B cell (primary cell): ENCODE results near the gene CA11. TPM values are rescaled to one million over a fixed set of nuclear protein-coding genes. Genes with fewer than 3 reads are reported as not detected.
A peak's percentile ranks its signal among the peaks of the same experiment; 100 is the strongest.
"Not testable (repeated sequence)": the region's sequence is repeated elsewhere in the genome, so short reads cannot be mapped to it uniquely, and the experiment has no call there.

Experiments
- ATAC-seq: fragments of 200-7000 bp; cut with Tn5 transposase; one replicate; pipeline ENCODE4 v1.10.0; 2021; ENCODE audit warnings: low read depth, mild to moderate bottlenecking, moderate number of reproducible peaks, moderate library complexity
- CTCF ChIA-PET: fragments of 350-600 bp; sonication (Branson Sonifier 250); formaldehyde crosslinking; loops from one replicate; lab custom pipeline; 2021; ENCODE audit warnings: antibody characterized with exemption, inconsistent platforms; lab: Charles Lee
- POLR2A ChIA-PET: fragments of 350-600 bp; sonication (Branson Sonifier 250); formaldehyde crosslinking; loops from one replicate; lab custom pipeline; 2021; ENCODE audit warnings: antibody characterized with exemption; lab: Charles Lee
- DNase-seq: peaks from one replicate; pipeline ENCODE4 v3.0.0; 2013
- H2AFZ ChIP-seq: 2 replicates; pipeline ENCODE4 v1.6.1; 2012; ENCODE audit warnings: mild to moderate bottlenecking, low read depth, low read length; ENCODE audit not compliant: insufficient read depth, poor library complexity, severe bottlenecking
- H3K27ac ChIP-seq, 2 donors: 1 replicate in 1 of 2; 2 replicates in 1 of 2; pipeline ENCODE4 v1.5.1; 2012 to 2013; ENCODE audit warnings: low read length in 2 of 2, mild to moderate bottlenecking in 2 of 2, moderate library complexity in 1 of 2
- H3K27me3 ChIP-seq, 4 experiments: fragments of 200-600 bp in 1 of 4; sonication (generic) in 1 of 4; replicated peaks in 1 of 4; 1 replicate in 2 of 4; 2 replicates in 2 of 4; pipeline versions ENCODE4 v1.6.1 to v1.7.0; 2013 to 2016; ENCODE audit warnings: low read length in 3 of 4, mild to moderate bottlenecking in 2 of 4, mixed read lengths in 1 of 4, moderate library complexity in 1 of 4; ENCODE audit not compliant: insufficient read depth in 4 of 4, control insufficient read depth in 3 of 4; ENCODE audit errors: control extremely low read depth in 1 of 4
- H3K36me3 ChIP-seq, 2 experiments: replicated peaks in 1 of 2; 1 replicate in 1 of 2; 2 replicates in 1 of 2; pipeline versions ENCODE4 v1.6.1 to v1.7.1; 2013; ENCODE audit warnings: low read length in 1 of 2; ENCODE audit not compliant: insufficient read depth in 2 of 2, control insufficient read depth in 1 of 2; ENCODE audit errors: control extremely low read depth in 1 of 2, extremely low read depth in 1 of 2
- H3K4me1 ChIP-seq, 2 donors: fragments of 200-600 bp in 1 of 2; sonication (generic) in 1 of 2; 1 replicate in 1 of 2; 2 replicates in 1 of 2; pipeline versions ENCODE4 v1.5.1 to v1.6.1; 2013 to 2017; ENCODE audit warnings: low read length in 2 of 2; ENCODE audit not compliant: control insufficient read depth in 2 of 2, insufficient read depth in 2 of 2
- H3K4me2 ChIP-seq: replicated peaks from 2 replicates; pipeline ENCODE3; 2012; ENCODE audit warnings: mild to moderate bottlenecking, low read depth, low read length; ENCODE audit not compliant: poor library complexity, severe bottlenecking
- H3K4me3 ChIP-seq, 5 experiments: fragments of 200-600 bp in 1 of 5; sonication (generic) in 1 of 5; 1 replicate in 3 of 5; 2 replicates in 2 of 5; pipeline versions ENCODE4 v1.5.1 to v1.7.0; 2011 to 2016; ENCODE audit warnings: low read length in 4 of 5, mild to moderate bottlenecking in 4 of 5, low read depth in 2 of 5, control low read depth in 1 of 5, moderate library complexity in 1 of 5; ENCODE audit not compliant: insufficient read depth in 1 of 5; ENCODE audit errors: control extremely low read depth in 1 of 5, extremely low read depth in 1 of 5
- H3K79me2 ChIP-seq: fragments of 200-600 bp; sonication (generic); one replicate; pipeline ENCODE4 v1.6.0; 2016; ENCODE audit warnings: low read length; ENCODE audit not compliant: control insufficient read depth, insufficient read depth
- H3K9ac ChIP-seq: fragments of 200-600 bp; sonication (generic); 2 replicates; pipeline ENCODE4 v1.6.1; 2017; ENCODE audit warnings: mild to moderate bottlenecking, low read length, moderate library complexity
- H3K9me3 ChIP-seq, 3 donors: one replicate each; pipeline versions ENCODE4 v1.6.1 to v1.7.1; 2013; ENCODE audit warnings: low read length in 2 of 3; ENCODE audit not compliant: control insufficient read depth in 2 of 3, insufficient read depth in 1 of 3; ENCODE audit errors: control extremely low read depth in 1 of 3
- H4K20me1 ChIP-seq: 2 replicates; pipeline ENCODE4 v1.6.0; 2012; ENCODE audit warnings: mild to moderate bottlenecking, low read length; ENCODE audit not compliant: insufficient read depth, control insufficient read depth, poor library complexity, severe bottlenecking
- H3K27ac Mint-ChIP-seq: one replicate; pipeline ENCODE4 v1.8.0; 2021; ENCODE audit warnings: mixed read lengths
- H3K27me3 Mint-ChIP-seq: one replicate; pipeline ENCODE4 v1.8.0; 2021; ENCODE audit warnings: mixed read lengths
- H3K4me1 Mint-ChIP-seq: one replicate; pipeline ENCODE4 v1.8.0; 2021; ENCODE audit warnings: mixed read lengths
- H3K4me3 Mint-ChIP-seq: one replicate; pipeline ENCODE4 v1.8.0; 2021; ENCODE audit warnings: mixed read lengths
- H3K9me3 Mint-ChIP-seq: one replicate; pipeline ENCODE4 v1.8.0; 2022; ENCODE audit warnings: mixed read lengths; ENCODE audit not compliant: insufficient read depth
- CTCF ChIP-seq: fragments of 200-600 bp; IDR thresholded peaks from one replicate; pipeline ENCODE4 v1.8.0; 2022; ENCODE audit warnings: antibody characterized with exemption, mild to moderate bottlenecking
- EZH2 ChIP-seq: IDR thresholded peaks from 2 replicates; pipeline ENCODE4 v1.6.1; 2012; ENCODE audit warnings: borderline replicate concordance, low read depth, mild to moderate bottlenecking, moderate library complexity, low read length; ENCODE audit not compliant: insufficient read depth, poor library complexity, severe bottlenecking
- WGBS: methylation state at CpG from one replicate; pipeline ENCODE4 v1.1.5; 2013; ENCODE audit warnings: missing lambda C conversion rate; ENCODE audit not compliant: insufficient coverage; 5-methylcytosine and 5-hydroxymethylcytosine counted together
- intact Hi-C: fragments of 100-400 bp; cut with micrococcal nuclease; formaldehyde crosslinking; loops from one replicate; pipeline ENCODE4 v1.10.0; 2022
- polyA minus RNA-seq: library from RNA; depleted of rRNA, polyadenylated mRNA; stranded (reverse); fragments of >200 nt; gene quantifications from 2 replicates; pipeline ENCODE4 v1.2.3, GENCODE V29; 2012
- polyA plus RNA-seq: library from polyadenylated mRNA; depleted of rRNA; stranded (reverse); fragments of >200 nt; gene quantifications from 2 replicates; pipeline ENCODE4 v1.2.3, GENCODE V29; 2012
- total RNA-seq, 2 donors: library from RNA; stranded (reverse); fragments of 120-200 nt in 1 of 2; gene quantifications; 1 replicate in 1 of 2; 2 replicates in 1 of 2; pipeline versions ENCODE4 v1.2.3 to v1.2.4, GENCODE V29; 2013 to 2022

The CA11 gene
- total RNA-seq: 25.7 and 27.7 TPM in 2 replicates
- 21.5 TPM for total RNA-seq (2013)
- polyA plus RNA-seq: 6.2 and 6.5 TPM in 2 replicates
- 8.5 and 8.7 TPM in 2 replicates for polyA minus RNA-seq

GRCh38 chr19:48646001-48646721, at the start of gene CA11:
CA11 (minus strand) TSS chr19:48646187; CDS start chr19:48645632, 555 bp downstream.
- peaks cover 0 to 8% (median 0%) of the 10 kb centered on the region in 3 donors for H3K9me3 ChIP-seq
- under 1% methylated on average over 29 of the region's 33 CpGs for WGBS
- ChIA-PET CTCF (interaction anchor here (0.6 to 3.5 kb wide), 19 partner anchors 8 to 325 kb away, joined by 3 to 51 read pairs (median 6); partner anchors contain the start of genes DBP and HSD17B14), POLR2A (interaction anchor here (0.6 to 2.4 kb wide), 15 partner anchors 9 to 347 kb away, joined by 3 to 22 read pairs (median 4); partner anchors contain the start of genes DBP, GYS1, RPL18 and RUVBL2)
- H3K4me2 ChIP-seq: peak within 1 kb of the TSS; percentile 99
- no peaks in the 10 kb centered on the region for H4K20me1 ChIP-seq
- Mint-ChIP-seq H3K27me3 (no peaks in the 10 kb centered on the region), H3K27ac (peak within 1 kb of the TSS; percentile 98), H3K4me3 (peak within 1 kb of the TSS; percentile 96), H3K4me1 (peaks cover 50% of the 10 kb centered on the region), H3K9me3 (no peaks in the 10 kb centered on the region)
- peaks cover 43% of the 10 kb centered on the region for H3K79me2 ChIP-seq
- no peaks in the 10 kb centered on the region for H3K27me3 ChIP-seq
- peak; percentile 80 for TF ChIP-seq CTCF
- no peak for TF ChIP-seq EZH2
- peak within 1 kb of the TSS; percentile 97 for H2AFZ ChIP-seq
- peak within 1 kb of the TSS; percentile 87 for H3K9ac ChIP-seq
- intact Hi-C loops: loop anchor here (1.0 to 2.0 kb wide), 9 partner anchors 8 to 319 kb away; partner anchors contain the start of gene FTL
- no peaks in the 10 kb centered on the region for H3K36me3 ChIP-seq
- peak within 1 kb of the TSS; percentile 74 to 80 for H3K27ac ChIP-seq
- peak within 1 kb of the TSS; percentile 52 to 95 (median 75) for H3K4me3 ChIP-seq
- ATAC-seq (peak; percentile 87), DNase-seq (peak; percentile 94)
- H3K4me1 ChIP-seq: peaks cover 23 to 45% of the 10 kb centered on the region in 2 donors

- H3K79me2 ChIP-seq, H2AFZ ChIP-seq, POLR2A ChIA-PET, H3K9me3 Mint-ChIP-seq, H3K27ac ChIP-seq, H4K20me1 ChIP-seq, H3K9ac ChIP-seq, intact Hi-C loops, H3K27ac Mint-ChIP-seq, H3K9me3 ChIP-seq, H3K36me3 ChIP-seq, H3K4me3 Mint-ChIP-seq, H3K4me2 ChIP-seq, DNase-seq, H3K4me3 ChIP-seq, ATAC-seq: not testable (repeated sequence)
- 96% methylated on average over 8 of the region's 9 CpGs for WGBS
- CTCF ChIA-PET: interaction anchor here (1.2 kb wide), 1 partner anchor 16 kb away, joined by 3 read pairs; no protein-coding TSS in a partner anchor
- peaks cover 0 to 26% (median 5%) of the 10 kb centered on the region in 4 experiments for H3K27me3 ChIP-seq
- peaks cover 9 to 11% of the 10 kb centered on the region in 2 donors for H3K4me1 ChIP-seq
- peaks cover 10% of the 10 kb centered on the region for H3K4me1 Mint-ChIP-seq
- H3K27me3 Mint-ChIP-seq: peaks cover 14% of the 10 kb centered on the region
Observed at GRCh38 chr19:48693629-48694028, 47.6 kb upstream of the CA11 start.
